Progenitor cell of endocrine pancreas (in vitro differentiated cells): Measurements from ENCODE around the gene TMEM119. TPM values are rescaled to one million over a fixed set of nuclear protein-coding genes. Genes with fewer than 3 reads are reported as not detected.

Source experiments
- DNase-seq: peaks from one replicate; pipeline ENCODE4 v3.0.0; 2021; ENCODE audit warnings: low spot score; ENCODE audit not compliant: unreplicated experiment
- H3K27ac Mint-ChIP-seq: 2 replicates; pipeline ENCODE4 v1.8.0; 2021; ENCODE audit warnings: mild to moderate bottlenecking, moderate library complexity, mixed read lengths
- H3K27me3 Mint-ChIP-seq: 2 replicates; pipeline ENCODE4 v1.8.0; 2021; ENCODE audit warnings: mixed read lengths
- H3K36me3 Mint-ChIP-seq: 2 replicates; pipeline ENCODE4 v1.8.0; 2022; ENCODE audit warnings: mixed read lengths; ENCODE audit not compliant: insufficient read depth
- H3K4me1 Mint-ChIP-seq: 2 replicates; pipeline ENCODE4 v1.8.0; 2021; ENCODE audit warnings: low read depth, mixed read lengths
- H3K4me3 Mint-ChIP-seq: 2 replicates; pipeline ENCODE4 v1.8.0; 2021; ENCODE audit warnings: low read depth, mild to moderate bottlenecking, moderate library complexity, mixed read lengths
- H3K9me3 Mint-ChIP-seq: 2 replicates; pipeline ENCODE4 v1.8.0; 2021; ENCODE audit warnings: low read depth, mixed read lengths
- total RNA-seq: library from RNA; stranded (reverse); gene quantifications from 2 replicates; pipeline ENCODE4 v1.2.1, GENCODE V29; 2021
- TF ChIP-seq, protein P1 (sequence below): fragments of 200-600 bp; sonication (generic); IDR thresholded peaks from one replicate; pipeline ENCODE4 v1.5.0; 2021; ENCODE audit warnings: antibody characterized with exemption, mild to moderate bottlenecking; ENCODE audit not compliant: unreplicated experiment

Gene TMEM119
- total RNA-seq, 1 donor from 2014 or later: not detected

DNA sequence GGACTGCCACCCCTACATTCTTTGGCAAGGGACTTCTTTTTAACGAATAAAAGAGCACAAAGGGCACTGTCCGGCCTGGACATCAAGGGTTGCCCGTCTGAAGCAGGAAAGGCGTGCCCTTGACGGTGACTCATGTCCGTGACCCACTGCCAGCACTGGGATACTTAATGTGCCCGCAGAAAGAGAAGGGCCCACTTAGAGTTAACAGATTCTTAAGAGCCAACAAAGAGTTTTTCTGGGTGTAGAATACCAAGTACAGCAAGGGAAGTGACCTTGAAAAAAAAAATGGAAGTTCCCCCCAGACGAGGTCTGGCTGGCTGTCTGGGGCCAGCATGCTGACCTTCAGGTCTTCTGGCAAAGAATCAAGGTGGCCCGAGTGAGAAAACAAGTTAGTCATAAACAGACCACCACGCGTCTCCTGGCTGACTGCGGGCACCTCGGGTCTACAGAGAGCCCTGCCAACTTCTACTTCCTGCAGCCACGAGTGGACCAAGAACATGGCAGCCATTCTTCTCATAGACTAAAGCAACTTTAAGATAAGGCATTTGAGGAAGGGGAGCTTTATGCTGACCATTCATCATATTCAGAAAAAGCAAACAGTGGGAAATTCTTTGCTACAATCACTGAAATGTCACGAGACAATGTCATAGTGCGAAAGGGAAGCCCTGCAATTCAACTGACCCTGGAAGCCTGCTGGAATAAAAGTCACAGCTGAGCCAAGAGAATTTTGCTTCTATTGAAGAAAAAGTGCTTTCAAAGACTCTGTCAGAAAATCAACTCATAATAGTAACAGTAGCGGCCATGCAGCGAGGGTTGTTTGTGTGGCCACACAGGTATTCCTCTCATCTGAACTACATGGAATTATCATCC is 46.3 kb upstream of the TMEM119 start:
- TF ChIP-seq, protein P1, sequence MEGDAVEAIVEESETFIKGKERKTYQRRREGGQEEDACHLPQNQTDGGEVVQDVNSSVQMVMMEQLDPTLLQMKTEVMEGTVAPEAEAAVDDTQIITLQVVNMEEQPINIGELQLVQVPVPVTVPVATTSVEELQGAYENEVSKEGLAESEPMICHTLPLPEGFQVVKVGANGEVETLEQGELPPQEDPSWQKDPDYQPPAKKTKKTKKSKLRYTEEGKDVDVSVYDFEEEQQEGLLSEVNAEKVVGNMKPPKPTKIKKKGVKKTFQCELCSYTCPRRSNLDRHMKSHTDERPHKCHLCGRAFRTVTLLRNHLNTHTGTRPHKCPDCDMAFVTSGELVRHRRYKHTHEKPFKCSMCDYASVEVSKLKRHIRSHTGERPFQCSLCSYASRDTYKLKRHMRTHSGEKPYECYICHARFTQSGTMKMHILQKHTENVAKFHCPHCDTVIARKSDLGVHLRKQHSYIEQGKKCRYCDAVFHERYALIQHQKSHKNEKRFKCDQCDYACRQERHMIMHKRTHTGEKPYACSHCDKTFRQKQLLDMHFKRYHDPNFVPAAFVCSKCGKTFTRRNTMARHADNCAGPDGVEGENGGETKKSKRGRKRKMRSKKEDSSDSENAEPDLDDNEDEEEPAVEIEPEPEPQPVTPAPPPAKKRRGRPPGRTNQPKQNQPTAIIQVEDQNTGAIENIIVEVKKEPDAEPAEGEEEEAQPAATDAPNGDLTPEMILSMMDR: no peak
- no peak for DNase-seq
- Mint-ChIP-seq H3K9me3 (no peaks in the 10 kb centered on the region), H3K4me1 (no peaks in the 10 kb centered on the region), H3K4me3 (no peak overlapping the region), H3K36me3 (peaks cover 17% of the 10 kb centered on the region), H3K27ac (no peak overlapping the region), H3K27me3 (no peaks in the 10 kb centered on the region)

DNA sequence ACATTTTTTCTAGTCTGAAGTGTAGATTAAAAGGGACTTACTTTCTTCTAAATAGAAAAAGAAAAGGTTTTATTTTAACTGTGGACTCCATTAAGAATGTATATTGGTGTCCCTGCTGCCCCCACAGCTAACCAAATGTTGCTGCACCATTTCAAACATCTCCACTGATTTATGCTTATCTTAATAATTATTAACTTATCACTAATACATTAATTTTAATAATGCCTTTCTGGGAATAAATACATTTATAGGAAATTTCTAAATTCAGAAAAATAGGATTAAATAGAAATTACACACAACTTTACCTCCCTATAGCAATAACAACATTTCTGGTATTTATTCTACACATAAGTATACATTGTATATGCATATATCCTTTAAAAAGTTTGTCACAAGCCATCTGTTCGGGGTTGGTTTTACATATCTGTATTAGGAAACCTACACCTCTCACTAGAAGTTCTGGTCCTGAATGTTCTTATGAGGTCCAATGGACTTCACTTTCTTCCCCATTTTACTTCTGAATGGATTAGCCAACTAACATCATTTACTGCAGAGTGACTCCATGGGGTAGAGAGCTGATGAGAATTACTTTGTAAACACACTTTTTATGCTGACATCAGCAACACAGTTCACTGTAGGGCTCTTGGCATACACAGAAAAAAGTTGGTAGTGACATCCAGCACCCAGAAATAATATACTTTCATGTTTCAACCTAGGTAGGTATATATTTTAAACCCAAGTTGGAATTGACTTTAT is 45.2 kb upstream of the TMEM119 start:
- no peaks in the 10 kb centered on the region for H3K27me3 Mint-ChIP-seq
- TF ChIP-seq, protein P1: no peak
- peaks cover 13% of the 10 kb centered on the region for H3K36me3 Mint-ChIP-seq
- H3K4me3 Mint-ChIP-seq: no peak overlapping the region
- H3K9me3 Mint-ChIP-seq: no peaks in the 10 kb centered on the region
- peaks cover 6% of the 10 kb centered on the region for H3K4me1 Mint-ChIP-seq
- DNase-seq: no peak
- H3K27ac Mint-ChIP-seq: no peak overlapping the region

DNA sequence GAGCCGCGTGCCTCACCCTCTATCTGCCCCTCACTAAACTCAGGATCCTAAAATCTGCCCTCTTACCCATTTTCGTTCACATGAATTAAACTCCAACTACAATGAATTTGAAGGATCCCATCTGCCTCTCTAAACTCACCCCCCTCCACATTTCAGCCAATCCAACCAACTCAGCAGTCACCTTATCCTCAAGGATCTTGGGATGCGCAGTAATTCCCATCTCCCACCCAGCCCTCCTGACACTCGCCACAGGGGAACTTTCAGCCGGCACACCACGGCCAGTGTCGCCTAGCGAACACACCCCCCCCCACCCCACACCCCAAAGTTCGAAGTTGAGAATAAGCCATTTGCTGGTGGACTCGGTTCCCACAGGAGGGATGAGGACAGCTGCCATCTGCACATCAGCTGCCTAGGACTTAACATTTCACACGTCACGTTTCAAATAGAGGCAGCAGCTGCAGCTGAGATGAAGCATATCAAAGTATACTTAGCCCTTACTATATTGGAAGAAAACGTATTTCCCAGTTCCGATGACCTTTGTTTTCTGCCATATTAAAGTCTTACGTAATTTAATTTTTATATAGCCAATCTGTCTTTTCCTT is 44.5 kb upstream of the TMEM119 start:
- no peak for DNase-seq
- Mint-ChIP-seq H3K36me3 (peaks cover 11% of the 10 kb centered on the region), H3K27me3 (no peaks in the 10 kb centered on the region), H3K4me3 (no peak overlapping the region), H3K27ac (no peak overlapping the region), H3K4me1 (peaks cover 9% of the 10 kb centered on the region), H3K9me3 (no peaks in the 10 kb centered on the region)
- TF ChIP-seq, protein P1: no peak

DNA sequence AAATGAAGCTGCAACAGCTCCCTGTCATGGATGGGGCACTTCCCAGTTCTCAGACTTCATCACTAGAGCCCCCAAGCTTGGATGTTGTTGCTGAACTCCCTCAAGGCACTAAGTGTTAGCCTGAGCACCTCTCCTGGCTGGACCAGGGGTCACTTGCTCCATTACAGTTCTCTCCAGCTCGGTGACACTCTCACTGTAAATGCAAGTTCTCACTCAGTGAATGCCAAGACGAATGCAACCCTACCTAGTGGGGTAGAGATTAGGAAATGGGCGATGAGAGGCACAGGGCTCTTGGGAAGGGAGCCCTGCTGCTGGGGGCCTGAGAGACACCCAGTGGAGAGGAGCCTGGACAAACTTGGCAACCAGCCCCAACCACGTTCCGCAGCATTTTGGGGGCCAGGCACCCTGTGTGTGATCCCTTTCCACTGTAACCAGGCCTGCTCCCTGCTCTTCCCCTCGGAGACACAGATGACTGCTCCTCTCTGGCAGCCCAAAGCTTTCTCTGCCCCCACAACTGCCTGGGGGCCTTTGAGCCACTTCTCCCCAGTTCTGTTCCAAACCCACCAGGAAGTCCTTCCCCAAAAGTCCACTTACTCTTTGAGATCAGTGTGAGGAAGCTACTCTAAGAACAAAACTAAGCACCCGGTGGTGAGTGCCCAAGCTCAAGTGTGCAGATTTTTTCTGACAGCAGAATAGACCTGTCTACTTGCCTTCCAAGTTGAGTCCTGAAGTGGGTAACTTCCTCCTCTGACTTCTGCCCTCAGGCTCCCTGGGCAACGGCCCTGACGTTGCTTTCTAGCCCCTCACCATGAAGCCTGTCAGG is 43.8 kb upstream of the TMEM119 start:
- H3K27ac Mint-ChIP-seq: no peak overlapping the region
- H3K27me3 Mint-ChIP-seq: no peaks in the 10 kb centered on the region
- peaks cover 8% of the 10 kb centered on the region for H3K36me3 Mint-ChIP-seq
- no peak for DNase-seq
- H3K4me3 Mint-ChIP-seq: no peak overlapping the region
- no peaks in the 10 kb centered on the region for H3K9me3 Mint-ChIP-seq
- TF ChIP-seq, protein P1: no peak
- peaks cover 9% of the 10 kb centered on the region for H3K4me1 Mint-ChIP-seq
